Esophagus muscularis mucosa (tissue), 3 donors: ENCODE results near the gene ENOX1.

ENCODE experiments used
- POLR2A ChIP-seq: fragments of 450-650 bp; IDR thresholded peaks from one replicate; pipeline ENCODE4 v1.6.1; 2017; ENCODE audit warnings: antibody characterized with exemption, moderate library complexity, mild to moderate bottlenecking, low read depth
- TF ChIP-seq, protein P1 (sequence below), 3 experiments: fragments of 200-600 bp in 2 of 3; fragments of 450-650 bp in 1 of 3; sonication (generic) in 2 of 3; IDR thresholded peaks; one replicate each; pipeline ENCODE4 v1.5.1; 2017 to 2019; ENCODE audit warnings: antibody characterized with exemption in 3 of 3, mild to moderate bottlenecking in 2 of 3, moderate library complexity in 1 of 3

DNA sequence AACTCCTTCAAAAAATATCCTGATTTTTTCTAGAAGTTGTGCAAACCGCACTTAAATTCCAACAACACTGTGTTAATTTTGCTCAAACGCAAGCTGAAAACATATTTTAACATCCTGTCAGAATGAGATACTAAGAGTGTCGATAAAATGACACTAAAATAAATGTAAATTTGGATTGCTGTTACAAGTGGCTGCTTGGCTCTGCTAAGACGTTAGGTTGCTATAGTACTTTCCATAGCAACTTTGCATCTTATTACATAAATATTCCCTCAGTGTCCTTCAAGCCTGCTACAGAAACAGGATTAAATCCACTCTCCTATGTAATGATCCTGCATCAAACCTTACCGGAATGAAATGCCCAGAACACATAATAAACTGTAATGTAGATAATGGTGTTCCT, 471.2 kb downstream of the ENOX1 start:
- TF ChIP-seq, protein P1, sequence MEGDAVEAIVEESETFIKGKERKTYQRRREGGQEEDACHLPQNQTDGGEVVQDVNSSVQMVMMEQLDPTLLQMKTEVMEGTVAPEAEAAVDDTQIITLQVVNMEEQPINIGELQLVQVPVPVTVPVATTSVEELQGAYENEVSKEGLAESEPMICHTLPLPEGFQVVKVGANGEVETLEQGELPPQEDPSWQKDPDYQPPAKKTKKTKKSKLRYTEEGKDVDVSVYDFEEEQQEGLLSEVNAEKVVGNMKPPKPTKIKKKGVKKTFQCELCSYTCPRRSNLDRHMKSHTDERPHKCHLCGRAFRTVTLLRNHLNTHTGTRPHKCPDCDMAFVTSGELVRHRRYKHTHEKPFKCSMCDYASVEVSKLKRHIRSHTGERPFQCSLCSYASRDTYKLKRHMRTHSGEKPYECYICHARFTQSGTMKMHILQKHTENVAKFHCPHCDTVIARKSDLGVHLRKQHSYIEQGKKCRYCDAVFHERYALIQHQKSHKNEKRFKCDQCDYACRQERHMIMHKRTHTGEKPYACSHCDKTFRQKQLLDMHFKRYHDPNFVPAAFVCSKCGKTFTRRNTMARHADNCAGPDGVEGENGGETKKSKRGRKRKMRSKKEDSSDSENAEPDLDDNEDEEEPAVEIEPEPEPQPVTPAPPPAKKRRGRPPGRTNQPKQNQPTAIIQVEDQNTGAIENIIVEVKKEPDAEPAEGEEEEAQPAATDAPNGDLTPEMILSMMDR (IDR thresholded peaks at IDR 0.05) = no peak
- no peak for TF ChIP-seq POLR2A
